Esophagus muscularis mucosa (tissue), 4 donors: ENCODE measurements around the gene TM4SF5.

Source experiments
- EP300 ChIP-seq: sonication (generic); formaldehyde crosslinking; IDR thresholded peaks from one replicate; pipeline ENCODE4 v1.6.1; 2017; ENCODE audit warnings: antibody characterized with exemption
- POLR2AphosphoS5 ChIP-seq, 2 donors: sonication (generic); formaldehyde crosslinking; IDR thresholded peaks; one replicate each; pipeline ENCODE4 v1.6.1; 2017; ENCODE audit warnings: antibody characterized with exemption in 2 of 2
- TF ChIP-seq, protein P1 (sequence below), 3 experiments: fragments of 200-600 bp in 2 of 3; fragments of 450-650 bp in 1 of 3; sonication (generic) in 2 of 3; IDR thresholded peaks; one replicate each; pipeline ENCODE4 v1.5.1; 2017 to 2019; ENCODE audit warnings: antibody characterized with exemption in 3 of 3, mild to moderate bottlenecking in 2 of 3, moderate library complexity in 1 of 3

DNA sequence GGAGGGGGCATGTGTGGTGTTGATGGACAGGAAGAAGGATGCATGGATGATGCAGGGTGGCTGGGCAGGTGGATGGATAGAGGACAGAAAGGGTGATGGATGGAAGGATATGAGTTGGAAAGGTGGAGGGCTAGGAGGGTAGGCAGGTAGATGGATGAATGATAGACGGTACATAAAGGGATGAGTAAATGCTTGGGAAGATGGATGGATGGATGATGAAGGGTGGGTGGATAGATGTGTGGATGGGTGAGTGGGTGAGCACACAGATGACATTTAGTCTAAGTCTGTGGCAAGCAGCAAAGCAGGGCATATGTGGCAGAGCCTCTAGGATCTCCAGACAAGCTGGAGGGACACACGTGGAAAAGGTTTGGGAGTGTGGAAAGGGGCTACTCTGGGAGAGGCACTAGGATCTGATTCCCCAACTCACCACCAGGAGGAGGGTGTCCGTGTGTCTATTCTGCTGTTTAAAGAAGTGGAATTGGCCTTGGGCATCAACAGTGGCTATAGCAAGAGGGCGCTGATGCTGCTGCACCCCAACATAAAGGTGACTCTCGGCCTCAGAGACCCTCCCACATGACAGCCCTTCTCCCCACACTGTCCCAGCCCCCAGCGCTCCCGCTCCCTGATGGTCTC lies 43.5 kb downstream of the TM4SF5 start:
- TF ChIP-seq, protein P1, sequence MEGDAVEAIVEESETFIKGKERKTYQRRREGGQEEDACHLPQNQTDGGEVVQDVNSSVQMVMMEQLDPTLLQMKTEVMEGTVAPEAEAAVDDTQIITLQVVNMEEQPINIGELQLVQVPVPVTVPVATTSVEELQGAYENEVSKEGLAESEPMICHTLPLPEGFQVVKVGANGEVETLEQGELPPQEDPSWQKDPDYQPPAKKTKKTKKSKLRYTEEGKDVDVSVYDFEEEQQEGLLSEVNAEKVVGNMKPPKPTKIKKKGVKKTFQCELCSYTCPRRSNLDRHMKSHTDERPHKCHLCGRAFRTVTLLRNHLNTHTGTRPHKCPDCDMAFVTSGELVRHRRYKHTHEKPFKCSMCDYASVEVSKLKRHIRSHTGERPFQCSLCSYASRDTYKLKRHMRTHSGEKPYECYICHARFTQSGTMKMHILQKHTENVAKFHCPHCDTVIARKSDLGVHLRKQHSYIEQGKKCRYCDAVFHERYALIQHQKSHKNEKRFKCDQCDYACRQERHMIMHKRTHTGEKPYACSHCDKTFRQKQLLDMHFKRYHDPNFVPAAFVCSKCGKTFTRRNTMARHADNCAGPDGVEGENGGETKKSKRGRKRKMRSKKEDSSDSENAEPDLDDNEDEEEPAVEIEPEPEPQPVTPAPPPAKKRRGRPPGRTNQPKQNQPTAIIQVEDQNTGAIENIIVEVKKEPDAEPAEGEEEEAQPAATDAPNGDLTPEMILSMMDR (IDR thresholded peaks at IDR 0.05) = no peak
- TF ChIP-seq POLR2AphosphoS5 (IDR thresholded peaks at IDR 0.05) (no peak), EP300 (no peak)
